ENCODE data around the gene UGT1A9. TPM values are rescaled to one million over a fixed set of nuclear protein-coding genes. Genes with fewer than 3 reads are reported as not detected.

The UGT1A9 gene
- total RNA-seq, 3 donors from 2014 or later = not detected

- H3K27me3 Mint-ChIP-seq (ENCODE audit: low read depth) = peaks cover 12% of the 10 kb centered on the region
- H3K36me3 Mint-ChIP-seq (ENCODE audit: insufficient read depth) = no peaks in the 10 kb centered on the region
- no peaks in the 10 kb centered on the region for H3K9me3 Mint-ChIP-seq
- ATAC-seq (no peak), DNase-seq (no peak)
- H3K4me3 Mint-ChIP-seq = no peak overlapping the region
- no peaks in the 10 kb centered on the region for H3K4me1 Mint-ChIP-seq (ENCODE audit: low read depth)
These were observed 140.0 kb downstream of the UGT1A9 start for GRCh38 chr2:233811732-233812131.

- DNase-seq (no peak), ATAC-seq (no peak)
- Mint-ChIP-seq H3K9me3 (no peaks in the 10 kb centered on the region), H3K4me3 (no peak overlapping the region), H3K27me3 (ENCODE audit: low read depth) (peaks cover 18% of the 10 kb centered on the region), H3K4me1 (ENCODE audit: low read depth) (no peaks in the 10 kb centered on the region), H3K36me3 (ENCODE audit: insufficient read depth) (no peaks in the 10 kb centered on the region)
These were observed 141.7 kb downstream of the UGT1A9 start for GRCh38 chr2:233813236-233814055.

GRCh38 chr2:233814056-233814835 lies 142.5 kb downstream of the UGT1A9 start:
- Mint-ChIP-seq H3K4me3 (no peak overlapping the region), H3K9me3 (no peaks in the 10 kb centered on the region), H3K36me3 (ENCODE audit: insufficient read depth) (no peaks in the 10 kb centered on the region), H3K27me3 (ENCODE audit: low read depth) (peaks cover 20% of the 10 kb centered on the region), H3K4me1 (ENCODE audit: low read depth) (no peaks in the 10 kb centered on the region)
- DNase-seq (no peak), ATAC-seq (no peak)

GRCh38 chr2:233815861-233816260 lies 144.2 kb downstream of the UGT1A9 start:
- no peak for ATAC-seq

GRCh38 chr2:233816334-233816733 lies 144.6 kb downstream of the UGT1A9 start:
- ATAC-seq = no peak
- Mint-ChIP-seq H3K27me3 (ENCODE audit: low read depth) (peaks cover 13% of the 10 kb centered on the region), H3K9me3 (no peaks in the 10 kb centered on the region), H3K4me3 (no peak overlapping the region), H3K36me3 (ENCODE audit: insufficient read depth) (no peaks in the 10 kb centered on the region), H3K4me1 (ENCODE audit: low read depth) (no peaks in the 10 kb centered on the region)
- DNase-seq = no peak

More at GRCh38 chr2:233815861-233816260, 144.2 kb downstream of the UGT1A9 start:
- no peaks in the 10 kb centered on the region for H3K9me3 Mint-ChIP-seq
- peaks cover 15% of the 10 kb centered on the region for H3K27me3 Mint-ChIP-seq (ENCODE audit: low read depth)
- no peak overlapping the region for H3K4me3 Mint-ChIP-seq
- no peak for DNase-seq
- H3K4me1 Mint-ChIP-seq (ENCODE audit: low read depth) = no peaks in the 10 kb centered on the region
- H3K36me3 Mint-ChIP-seq (ENCODE audit: insufficient read depth) = no peaks in the 10 kb centered on the region

- Mint-ChIP-seq H3K9me3 (no peaks in the 10 kb centered on the region), H3K4me3 (no peak overlapping the region), H3K27me3 (ENCODE audit: low read depth) (peaks cover 14% of the 10 kb centered on the region), H3K4me1 (ENCODE audit: low read depth) (no peaks in the 10 kb centered on the region), H3K36me3 (ENCODE audit: insufficient read depth) (no peaks in the 10 kb centered on the region)
- no peak for ATAC-seq
- DNase-seq = no peak
These were observed 145.1 kb downstream of the UGT1A9 start for GRCh38 chr2:233816771-233817170.

- Mint-ChIP-seq H3K9me3 (no peaks in the 10 kb centered on the region), H3K36me3 (ENCODE audit: insufficient read depth) (no peaks in the 10 kb centered on the region), H3K27me3 (ENCODE audit: low read depth) (peaks cover 14% of the 10 kb centered on the region), H3K4me3 (no peak overlapping the region), H3K4me1 (ENCODE audit: low read depth) (no peaks in the 10 kb centered on the region)
- DNase-seq = no peak
- ATAC-seq = no peak
These were observed 145.7 kb downstream of the UGT1A9 start for GRCh38 chr2:233817361-233817911.

GRCh38 chr2:233817995-233818638 lies 146.4 kb downstream of the UGT1A9 start:
- Mint-ChIP-seq H3K4me3 (no peak overlapping the region), H3K4me1 (ENCODE audit: low read depth) (no peaks in the 10 kb centered on the region), H3K9me3 (no peaks in the 10 kb centered on the region), H3K27me3 (ENCODE audit: low read depth) (peaks cover 14% of the 10 kb centered on the region), H3K36me3 (ENCODE audit: insufficient read depth) (no peaks in the 10 kb centered on the region)
- ATAC-seq (no peak), DNase-seq (no peak)

- Mint-ChIP-seq H3K9me3 (no peaks in the 10 kb centered on the region), H3K4me1 (ENCODE audit: low read depth) (no peaks in the 10 kb centered on the region), H3K27me3 (ENCODE audit: low read depth) (peaks cover 14% of the 10 kb centered on the region), H3K4me3 (no peak overlapping the region), H3K36me3 (ENCODE audit: insufficient read depth) (no peaks in the 10 kb centered on the region)
- DNase-seq = no peak
- ATAC-seq = no peak
These were observed 147.2 kb downstream of the UGT1A9 start for GRCh38 chr2:233818639-233819621.

GRCh38 chr2:233819884-233820773 lies 148.4 kb downstream of the UGT1A9 start:
- Mint-ChIP-seq H3K4me3 (no peak overlapping the region), H3K9me3 (no peaks in the 10 kb centered on the region), H3K27me3 (ENCODE audit: low read depth) (peaks cover 12% of the 10 kb centered on the region), H3K4me1 (ENCODE audit: low read depth) (no peaks in the 10 kb centered on the region), H3K36me3 (ENCODE audit: insufficient read depth) (no peaks in the 10 kb centered on the region)
- ATAC-seq (no peak), DNase-seq (no peak)

- Mint-ChIP-seq H3K4me3 (no peak overlapping the region), H3K4me1 (ENCODE audit: low read depth) (no peaks in the 10 kb centered on the region), H3K36me3 (ENCODE audit: insufficient read depth) (no peaks in the 10 kb centered on the region), H3K27me3 (ENCODE audit: low read depth) (peaks cover 14% of the 10 kb centered on the region), H3K9me3 (no peaks in the 10 kb centered on the region)
- no peak for ATAC-seq
- DNase-seq = no peak
These were observed 149.0 kb downstream of the UGT1A9 start for GRCh38 chr2:233820774-233821105.

GRCh38 chr2:233821196-233821595 lies 149.5 kb downstream of the UGT1A9 start:
- Mint-ChIP-seq H3K27me3 (ENCODE audit: low read depth) (peaks cover 14% of the 10 kb centered on the region), H3K36me3 (ENCODE audit: insufficient read depth) (no peaks in the 10 kb centered on the region), H3K9me3 (no peaks in the 10 kb centered on the region), H3K4me3 (no peak overlapping the region), H3K4me1 (ENCODE audit: low read depth) (no peaks in the 10 kb centered on the region)
- DNase-seq (no peak), ATAC-seq (no peak)

- no peaks in the 10 kb centered on the region for H3K4me1 Mint-ChIP-seq (ENCODE audit: low read depth)
- ATAC-seq = no peak
- no peaks in the 10 kb centered on the region for H3K9me3 Mint-ChIP-seq
- peaks cover 16% of the 10 kb centered on the region for H3K27me3 Mint-ChIP-seq (ENCODE audit: low read depth)
- H3K4me3 Mint-ChIP-seq = no peak overlapping the region
- no peak for DNase-seq
- no peaks in the 10 kb centered on the region for H3K36me3 Mint-ChIP-seq (ENCODE audit: insufficient read depth)
These were observed 150.0 kb downstream of the UGT1A9 start for GRCh38 chr2:233821709-233822100.

All from activated T-cell treated with anti-CD3 and anti-CD28 coated beads, Interleukin-2, amount 50 U/mL, for 4 hours (primary cell).